GM18508 (cell line): Measurements from ENCODE around the gene ZNF79.

ENCODE experiments used
- ATAC-seq: cut with Tn5 transposase; IDR thresholded peaks from one replicate; pipeline ENCODE4 v1.9.1; 2021; ENCODE audit warnings: moderate number of reproducible peaks; ENCODE audit not compliant: insufficient read depth, unreplicated experiment

Gene ZNF79

GRCh38 chr9:127397646-127398274, 26.4 kb upstream of the ZNF79 start:
- ATAC-seq, result no peak

GRCh38 chr9:127398275-127398647, 25.9 kb upstream of the ZNF79 start:
- ATAC-seq, result no peak

GRCh38 chr9:127398715-127399400, 25.3 kb upstream of the ZNF79 start:
- no peak for ATAC-seq

- ATAC-seq, result no peak
Observed at GRCh38 chr9:127399736-127400269, 24.4 kb upstream of the ZNF79 start.

- ATAC-seq, result no peak
Observed at GRCh38 chr9:127402401-127403090, 21.6 kb upstream of the ZNF79 start.

- no peak for ATAC-seq
Observed at GRCh38 chr9:127403507-127404192, 20.5 kb upstream of the ZNF79 start.

- ATAC-seq, result no peak
Observed at GRCh38 chr9:127404631-127405030, 19.6 kb upstream of the ZNF79 start.

GRCh38 chr9:127405344-127406125, 18.6 kb upstream of the ZNF79 start:
- ATAC-seq, result no peak

- ATAC-seq, result no peak
Observed at GRCh38 chr9:127406799-127407491, 17.2 kb upstream of the ZNF79 start.

- ATAC-seq, result no peak
Observed at GRCh38 chr9:127407492-127407843, 16.7 kb upstream of the ZNF79 start.

- ATAC-seq, result no peak
Observed at GRCh38 chr9:127411122-127411521, 13.1 kb upstream of the ZNF79 start.

- ATAC-seq, result no peak
Observed at GRCh38 chr9:127415141-127415540, 9.0 kb upstream of the ZNF79 start.

GRCh38 chr9:127415657-127416056, 8.5 kb upstream of the ZNF79 start:
- no peak for ATAC-seq

GRCh38 chr9:127417131-127418036, 6.8 kb upstream of the ZNF79 start:
- no peak for ATAC-seq

GRCh38 chr9:127418037-127418471, 6.1 kb upstream of the ZNF79 start:
- no peak for ATAC-seq

GRCh38 chr9:127419348-127419747, 4.8 kb upstream of the ZNF79 start:
- ATAC-seq, result no peak

- no peak for ATAC-seq
Observed at GRCh38 chr9:127421057-127421456, 3.1 kb upstream of the ZNF79 start.

- no peak for ATAC-seq
Observed at GRCh38 chr9:127422133-127422782, 1.9 kb upstream of the ZNF79 start.
